ENCODE results near the gene C22orf23.

GRCh38 chr22:37931893-37932389 lies 21.5 kb downstream of the C22orf23 start:
- TF ChIP-seq CTCF (conservative IDR thresholded peaks at IDR 0.05) (no peak), ZFX (IDR thresholded peaks at IDR 0.05) (no peak)
